ENCODE results near the gene ZNF91. TPM values are rescaled to one million over a fixed set of nuclear protein-coding genes. Genes with fewer than 3 reads are reported as not detected.

ZNF91 gene
- total and polyA plus RNA-seq, 10 of the 15 experiments (the other 5 are each of a cell fraction or from before 2014, with no cell fraction given) = 4.6 to 31.1 (median 11.3) TPM

GRCh38 chr19:23403581-23404324 is 8.5 kb upstream of the ZNF91 start:
- Histone ChIP-seq H3K4me3 (no peak overlapping the region), H3K79me2 (ENCODE audit: control insufficient read depth, insufficient read depth, low read length) (no peaks in the 10 kb centered on the region), H3K4me1 (ENCODE audit: control insufficient read depth, insufficient read depth, low read length) (no peaks in the 10 kb centered on the region), H3K36me3 (ENCODE audit: control insufficient read depth in 2 of 2, insufficient read depth in 2 of 2, low read length in 1 of 2) (no peaks in the 10 kb centered on the region), H4K20me1 (ENCODE audit: control insufficient read depth, insufficient read depth) (no peaks in the 10 kb centered on the region), H3K9ac (ENCODE audit: control insufficient read depth, insufficient read depth, low read length) (no peak overlapping the region), H3K9me3 (replicated peaks; ENCODE audit: control insufficient read depth, insufficient read depth, low read length) (no peaks in the 10 kb centered on the region; the same call in 2 of the 3 replicates), H3K27ac (ENCODE audit: control insufficient read depth, insufficient read depth) (no peak overlapping the region), H2AFZ (ENCODE audit: control insufficient read depth, low read depth, low read length) (no peak overlapping the region), H3K4me2 (ENCODE audit: control insufficient read depth, insufficient read depth) (no peak overlapping the region), H3K27me3 (replicated peaks in 1 of 2; ENCODE audit: control insufficient read depth in 2 of 2, insufficient read depth in 2 of 2, low read length in 1 of 2) (no peaks in the 10 kb centered on the region)
- BruUV-seq (replicated peaks) = no TSS peak
- ChIA-PET POLR2A (no interaction called here), SMC1A (ENCODE audit: uncharacterized antibody, unreplicated experiment) (no interaction called here), RAD21 (ENCODE audit: unreplicated experiment) (no interaction called here), CTCF (no interaction called here)
- ATAC-seq = no peak
- TF ChIP-seq EED (IDR thresholded peaks at IDR 0.05; ENCODE audit: low read depth) (no peak), E2F4 (IDR thresholded peaks at IDR 0.05; ENCODE audit: low read depth, low read length) (no peak), IKZF2 (IDR thresholded peaks at IDR 0.05) (no peak), PAX8 (IDR thresholded peaks at IDR 0.05) (no peak), POLR2A (IDR thresholded peaks at IDR 0.05; ENCODE audit: low read depth, low read length) (no peak), KLF5 (IDR thresholded peaks at IDR 0.05; ENCODE audit: partially characterized antibody) (no peak), IRF5 (IDR thresholded peaks at IDR 0.05; ENCODE audit: borderline replicate concordance) (no peak), IRF4 (IDR thresholded peaks at IDR 0.05; ENCODE audit: low read depth, low read length) (no peak), MAX (IDR thresholded peaks at IDR 0.05; ENCODE audit: low read depth, low read length) (no peak), TCF3 (IDR thresholded peaks at IDR 0.05; ENCODE audit: borderline replicate concordance, insufficient read depth, low read depth, low read length) (no peak), EP300 (IDR thresholded peaks at IDR 0.05; ENCODE audit: borderline replicate concordance in 1 of 2, control insufficient read depth in 1 of 2, low read depth in 2 of 2, low read length in 2 of 2) (no peak), ELK1 (IDR thresholded peaks at IDR 0.05; ENCODE audit: low read depth, low read length) (no peak), USF1 (IDR thresholded peaks at IDR 0.05; ENCODE audit: borderline replicate concordance, extremely low read length, insufficient read depth, low read depth, low read length) (no peak), BHLHE40 (IDR thresholded peaks at IDR 0.05; ENCODE audit: borderline replicate concordance in 1 of 2, low read depth in 2 of 2, low read length in 1 of 2) (no peak)
- WGBS (ENCODE audit: insufficient coverage, insufficient replicate concordance, low lambda C conversion rate, missing lambda C conversion rate) = 39% methylated on average over 4 of the region's 4 CpGs
- DNase-seq (ENCODE audit: low read depth, low spot score) = no peak
- intact Hi-C loops (cut with micrococcal nuclease; ENCODE audit: unreplicated experiment) (no loop called here), in situ Hi-C loops (cut with MboI) (no loop called here)
- no peak for FAIRE-seq
